ENCODE results near the gene KDM4C.

The KDM4C gene

DNA sequence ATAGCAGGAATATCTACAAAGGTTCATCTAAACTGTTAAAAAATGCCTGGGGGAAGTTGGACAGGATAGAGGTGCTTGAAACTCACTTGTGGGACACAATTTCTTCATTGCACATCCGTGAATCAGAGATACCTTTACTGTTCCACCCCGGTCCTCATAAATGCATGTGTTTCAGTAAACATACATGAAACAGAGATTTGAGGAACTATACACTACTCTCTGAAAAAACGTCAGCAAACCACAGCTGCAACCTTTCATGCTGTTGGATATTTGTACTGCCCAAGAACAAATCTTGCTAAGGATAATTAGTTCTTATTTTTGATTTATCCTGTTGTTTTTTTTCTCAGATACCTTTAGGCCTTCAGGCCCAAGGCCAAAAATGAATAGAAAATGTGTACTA, 337.3 kb downstream of the KDM4C start:
- no peak overlapping the region for H3K4me3 ChIP-seq (replicated peaks in 1 of 2; ENCODE audit: low read depth in 2 of 2, low read length in 2 of 2)
- DNase-seq (ENCODE audit: low read depth in 2 of 2) = no peak
- TF ChIP-seq, protein P1, sequence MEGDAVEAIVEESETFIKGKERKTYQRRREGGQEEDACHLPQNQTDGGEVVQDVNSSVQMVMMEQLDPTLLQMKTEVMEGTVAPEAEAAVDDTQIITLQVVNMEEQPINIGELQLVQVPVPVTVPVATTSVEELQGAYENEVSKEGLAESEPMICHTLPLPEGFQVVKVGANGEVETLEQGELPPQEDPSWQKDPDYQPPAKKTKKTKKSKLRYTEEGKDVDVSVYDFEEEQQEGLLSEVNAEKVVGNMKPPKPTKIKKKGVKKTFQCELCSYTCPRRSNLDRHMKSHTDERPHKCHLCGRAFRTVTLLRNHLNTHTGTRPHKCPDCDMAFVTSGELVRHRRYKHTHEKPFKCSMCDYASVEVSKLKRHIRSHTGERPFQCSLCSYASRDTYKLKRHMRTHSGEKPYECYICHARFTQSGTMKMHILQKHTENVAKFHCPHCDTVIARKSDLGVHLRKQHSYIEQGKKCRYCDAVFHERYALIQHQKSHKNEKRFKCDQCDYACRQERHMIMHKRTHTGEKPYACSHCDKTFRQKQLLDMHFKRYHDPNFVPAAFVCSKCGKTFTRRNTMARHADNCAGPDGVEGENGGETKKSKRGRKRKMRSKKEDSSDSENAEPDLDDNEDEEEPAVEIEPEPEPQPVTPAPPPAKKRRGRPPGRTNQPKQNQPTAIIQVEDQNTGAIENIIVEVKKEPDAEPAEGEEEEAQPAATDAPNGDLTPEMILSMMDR (IDR thresholded peaks at IDR 0.05; ENCODE audit: low read depth, low read length) = no peak

DNA sequence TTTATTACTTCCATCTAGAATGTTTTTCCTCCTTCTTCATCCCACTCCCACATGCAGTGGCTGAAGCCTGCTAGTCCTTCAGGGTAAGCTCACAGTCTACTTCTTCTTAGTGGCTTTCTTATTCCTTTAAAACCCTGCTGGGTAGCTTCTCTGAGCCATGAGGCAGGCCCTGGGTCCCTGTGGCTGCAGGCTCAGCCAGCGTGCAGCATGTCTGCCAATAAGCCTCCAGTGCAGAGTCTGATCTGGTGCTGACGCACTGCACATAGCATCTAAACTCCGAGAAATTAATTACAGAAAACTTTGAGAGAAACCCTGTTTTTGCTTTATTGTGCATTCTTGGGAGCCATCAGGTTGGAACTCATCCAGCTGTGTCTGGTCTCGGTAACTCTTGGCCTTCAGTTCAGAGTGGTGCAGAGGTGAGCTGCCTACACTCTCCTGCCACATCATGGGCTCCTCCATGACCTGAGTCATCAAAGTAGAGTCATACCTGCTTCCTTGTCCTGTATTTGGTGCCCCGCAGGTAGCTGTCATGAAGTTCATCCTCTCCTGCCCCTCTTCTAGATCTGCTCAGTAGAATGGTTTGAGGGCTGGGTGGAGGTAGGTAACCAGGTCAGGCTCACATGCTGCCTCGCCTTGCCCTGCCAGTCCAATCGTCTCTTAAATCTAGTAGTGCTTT, 339.4 kb downstream of the KDM4C start:
- TF ChIP-seq, protein P1 (IDR thresholded peaks at IDR 0.05; ENCODE audit: low read depth, low read length) = no peak
- DNase-seq (ENCODE audit: low read depth in 2 of 2) = no peak

DNA sequence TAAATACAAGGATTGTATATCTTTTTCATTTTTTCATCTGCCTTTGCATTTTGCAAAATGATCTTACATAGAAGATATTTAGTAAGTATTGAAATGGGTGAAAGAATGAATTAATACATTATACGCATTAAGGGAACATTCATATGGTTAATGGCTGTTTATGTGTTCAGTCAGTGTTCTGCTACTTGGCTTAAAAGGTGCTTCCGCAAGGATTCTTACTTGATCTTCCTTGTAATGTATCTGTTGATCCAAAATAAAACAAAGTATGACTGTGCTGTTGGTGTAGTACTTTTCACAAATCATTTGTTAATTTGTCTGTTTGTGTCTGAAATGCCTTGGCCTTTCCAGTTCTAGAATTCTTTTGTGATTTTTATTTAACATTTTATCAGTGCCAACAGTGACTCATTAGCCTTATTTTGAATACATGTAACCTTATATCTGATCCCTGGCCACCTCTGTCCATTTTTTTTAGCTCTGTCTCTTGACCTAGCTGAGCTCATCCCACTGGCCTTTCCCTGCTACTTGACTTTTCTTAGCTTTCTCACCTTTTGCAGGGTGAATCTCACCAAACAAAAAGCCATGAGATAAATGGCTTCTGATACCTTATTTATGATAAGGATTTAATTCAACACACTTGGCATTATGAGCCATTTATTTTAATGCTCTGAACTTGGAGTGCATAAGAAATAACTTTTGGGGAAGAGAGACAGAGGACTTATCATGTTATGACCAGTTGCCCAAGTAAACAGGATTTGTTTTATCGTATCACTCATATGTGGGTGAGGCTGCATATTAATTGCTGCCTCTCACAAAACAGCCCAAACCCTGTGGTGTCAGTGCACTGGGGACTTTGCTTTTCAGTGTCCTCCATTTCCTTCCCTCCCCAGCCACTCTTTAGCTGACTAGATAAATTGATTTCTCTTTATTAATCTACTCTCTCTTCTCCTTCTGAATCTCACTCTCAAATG, 340.3 kb downstream of the KDM4C start:
- H3K4me3 ChIP-seq (replicated peaks in 1 of 2; ENCODE audit: low read depth in 2 of 2, low read length in 2 of 2) = no peak overlapping the region
- DNase-seq (ENCODE audit: low read depth in 2 of 2) = peak in 1 of 2 donors; percentile 32
- TF ChIP-seq, protein P1 (IDR thresholded peaks at IDR 0.05; ENCODE audit: low read depth, low read length) = no peak

More for the DNA sequence above, 339.4 kb downstream of the KDM4C start:
- no peak overlapping the region for H3K4me3 ChIP-seq (replicated peaks in 1 of 2; ENCODE audit: low read depth in 2 of 2, low read length in 2 of 2)

DNA sequence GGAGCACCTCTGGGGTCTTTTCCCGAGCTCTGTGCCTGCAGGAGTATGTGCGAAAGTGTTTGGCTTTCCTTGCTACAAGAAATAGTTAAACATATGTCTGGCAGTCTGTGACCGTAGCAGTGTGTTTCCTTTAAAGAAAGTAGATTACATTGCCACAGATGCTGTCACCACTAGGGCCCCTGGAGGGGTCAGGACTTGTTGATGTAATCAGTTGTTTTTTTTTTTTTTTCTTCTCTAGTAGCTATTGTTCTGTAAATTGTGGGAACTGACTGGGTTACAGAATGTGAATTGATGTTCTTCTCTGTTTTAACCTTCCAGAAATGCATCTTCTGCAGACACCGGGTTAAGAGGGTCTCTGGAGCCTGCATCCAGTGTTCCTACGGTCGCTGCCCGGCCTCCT, 345.6 kb downstream of the KDM4C start:
- no peak overlapping the region for H3K4me3 ChIP-seq (replicated peaks in 1 of 2; ENCODE audit: low read depth in 2 of 2, low read length in 2 of 2)
- DNase-seq (ENCODE audit: low read depth in 2 of 2) = peak; percentile 32 to 46
- TF ChIP-seq, protein P1 (IDR thresholded peaks at IDR 0.05; ENCODE audit: low read depth, low read length) = no peak

DNA sequence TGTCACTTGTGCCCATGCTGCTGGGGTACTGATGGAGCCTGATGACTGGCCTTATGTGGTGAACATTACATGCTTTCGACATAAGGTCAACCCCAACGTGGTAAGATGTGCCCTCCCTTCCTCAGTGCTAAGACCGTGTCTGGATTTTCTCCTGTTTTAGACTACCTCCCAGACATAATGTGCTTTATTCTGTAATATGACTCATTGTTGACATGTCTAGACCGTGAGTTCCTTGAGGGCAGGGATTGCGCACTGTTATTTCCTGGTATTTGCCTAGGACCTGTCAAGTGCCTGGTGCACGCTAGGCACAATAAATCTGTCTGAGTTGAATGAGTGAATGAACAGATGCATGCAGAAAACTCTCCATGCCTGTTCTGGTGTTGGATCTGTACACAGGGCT, 346.0 kb downstream of the KDM4C start:
- H3K4me3 ChIP-seq (replicated peaks in 1 of 2; ENCODE audit: low read depth in 2 of 2, low read length in 2 of 2) = no peak overlapping the region
- TF ChIP-seq, protein P1 (IDR thresholded peaks at IDR 0.05; ENCODE audit: low read depth, low read length) = no peak
- peak in 1 of 2 donors; percentile 66 for DNase-seq (ENCODE audit: low read depth in 2 of 2)

DNA sequence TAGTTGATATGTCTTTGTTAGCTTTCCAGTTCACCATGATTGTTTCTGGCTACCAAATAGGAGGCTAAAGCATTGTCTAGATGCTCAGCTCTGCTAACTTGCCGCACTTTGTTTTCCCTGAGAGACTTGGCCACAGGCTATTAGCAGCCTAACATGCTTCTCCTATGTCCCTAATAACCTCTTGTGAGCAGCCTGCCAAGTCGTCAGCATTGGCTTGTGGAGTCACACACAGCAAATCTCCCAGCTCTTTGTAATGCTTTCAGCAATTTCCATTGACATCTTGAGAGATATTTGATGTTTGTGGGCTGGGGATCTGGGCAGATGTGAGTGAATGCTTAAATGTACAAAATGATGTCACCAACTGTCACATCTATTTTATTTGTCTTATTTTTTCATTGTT, 346.9 kb downstream of the KDM4C start:
- no peak overlapping the region for H3K4me3 ChIP-seq (replicated peaks in 1 of 2; ENCODE audit: low read depth in 2 of 2, low read length in 2 of 2)
- TF ChIP-seq, protein P1 (IDR thresholded peaks at IDR 0.05; ENCODE audit: low read depth, low read length) = no peak
- DNase-seq (ENCODE audit: low read depth in 2 of 2) = no peak
